Sigmoid colon (tissue), 7 donors: ENCODE measurements around the gene FBXW12. TPM values are rescaled to one million over a fixed set of nuclear protein-coding genes. Genes with fewer than 3 reads are reported as not detected.

ENCODE experiments used
- DNase-seq: peaks from one replicate; pipeline ENCODE4 v3.0.0-alpha.2; 2019
- H3K27ac ChIP-seq, 4 donors: fragments of 200-600 bp; sonication (generic); one replicate each; pipeline ENCODE4 v1.5.1; 2016 to 2019; ENCODE audit warnings: mild to moderate bottlenecking in 1 of 4
- H3K27me3 ChIP-seq, 3 donors: fragments of 200-600 bp; sonication (generic); one replicate each; pipeline ENCODE4 v1.5.1; 2019; ENCODE audit warnings: mild to moderate bottlenecking in 1 of 3
- H3K36me3 ChIP-seq, 4 donors: fragments of 200-600 bp; sonication (generic); one replicate each; pipeline ENCODE4 v1.5.1; 2016 to 2019
- H3K4me1 ChIP-seq, 4 donors: fragments of 200-600 bp; sonication (generic); one replicate each; pipeline ENCODE4 v1.5.1; 2017 to 2019
- H3K4me3 ChIP-seq, 4 donors: fragments of 200-600 bp; sonication (generic); one replicate each; pipeline ENCODE4 v1.5.1; 2017 to 2019; ENCODE audit warnings: mild to moderate bottlenecking in 2 of 4, moderate library complexity in 1 of 4
- H3K9me3 ChIP-seq, 4 donors: fragments of 200-600 bp in 3 of 4; sonication (generic) in 3 of 4; one replicate each; pipeline versions ENCODE4 v1.5.1 to v1.6.1; 2013 to 2019
- EP300 ChIP-seq, 4 donors: sonication (generic); formaldehyde crosslinking; IDR thresholded peaks; one replicate each; pipeline ENCODE4 v1.6.1; 2017; ENCODE audit warnings: antibody characterized with exemption in 4 of 4
- POLR2A ChIP-seq, 2 donors: fragments of 450-650 bp; IDR thresholded peaks; one replicate each; pipeline ENCODE4 v1.6.1; 2016; ENCODE audit warnings: antibody characterized with exemption in 2 of 2, mild to moderate bottlenecking in 2 of 2, moderate library complexity in 2 of 2
- POLR2AphosphoS5 ChIP-seq, 4 donors: sonication (generic); formaldehyde crosslinking; IDR thresholded peaks; one replicate each; pipeline ENCODE4 v1.6.1; 2017; ENCODE audit warnings: antibody characterized with exemption in 4 of 4
- WGBS, 2 donors: extraction: QIAGEN DNeasy Blood & Tissue Kit; methylation state at CpG; one replicate each; pipeline ENCODE4 v1.1.7; 2013; 5-methylcytosine and 5-hydroxymethylcytosine counted together
- intact Hi-C: fragments of 100-400 bp; cut with DNase I; formaldehyde crosslinking; loops from one replicate; pipeline ENCODE4 v1.15.1; 2023
- polyA plus RNA-seq, 3 donors: library from polyadenylated mRNA; stranded (reverse); fragments of 200-250 nt; gene quantifications; one replicate each; pipeline ENCODE4 v1.2.3, GENCODE V29; 2013
- total RNA-seq, 4 donors: library from RNA; depleted of rRNA; stranded (reverse); fragments of >200 nt; gene quantifications; one replicate each; pipeline ENCODE4 v1.1.0, GENCODE V29; 2016
- TF ChIP-seq, protein P1 (sequence below), 4 experiments: fragments of 450-650 bp in 3 of 4; fragments of 200-600 bp in 1 of 4; IDR thresholded peaks; one replicate each; pipeline ENCODE4 v1.5.1; 2016 to 2019; ENCODE audit warnings: antibody characterized with exemption in 4 of 4, mild to moderate bottlenecking in 3 of 4, moderate library complexity in 2 of 4
- donor health status: healthy with polysubstance abuse.
- donor health status: Bipolar disorder and iron deficiency.
- donor health status: healthy.

Gene FBXW12
- total and polyA plus RNA-seq, 7 donors: not detected

DNA sequence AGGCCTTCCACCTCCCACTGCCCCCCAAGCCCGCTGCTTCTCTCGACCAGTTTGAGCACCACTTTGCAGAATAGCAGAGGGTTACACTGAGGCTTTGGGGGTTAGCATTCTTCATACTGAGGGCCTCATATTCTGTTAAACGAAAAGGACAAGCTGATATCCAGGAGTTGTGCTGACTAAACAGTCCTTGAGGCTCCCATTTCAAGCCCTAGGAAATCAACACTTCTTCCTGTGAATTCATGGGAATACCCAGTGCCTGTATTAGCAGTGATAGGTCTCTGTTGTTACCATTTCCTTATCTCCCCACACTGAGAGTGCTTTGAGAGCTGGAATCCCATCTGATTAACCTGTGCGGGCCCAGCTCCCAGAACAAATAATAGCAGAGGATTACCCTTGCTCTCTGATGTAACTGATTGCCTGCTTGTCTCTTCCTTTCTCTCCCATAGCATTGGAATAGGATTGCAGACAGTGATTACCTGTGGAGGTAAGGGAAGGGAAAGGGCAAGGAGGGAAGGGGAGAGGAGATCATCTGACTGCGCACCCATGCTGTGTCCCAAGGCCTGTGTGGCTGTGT, 930 bp downstream of the FBXW12 start:
- intact Hi-C loops: no loop called here
- WGBS, 2 donors: 86 to 89% methylated on average over 5 of the region's 5 CpGs
- Histone ChIP-seq H3K27me3 (no peaks in the 10 kb centered on the region), H3K4me3 (no peak overlapping the region), H3K4me1 (no peaks in the 10 kb centered on the region), H3K36me3 (no peaks in the 10 kb centered on the region), H3K9me3 (no peaks in the 10 kb centered on the region), H3K27ac (no peak overlapping the region)
- DNase-seq: no peak
- TF ChIP-seq POLR2AphosphoS5 (IDR thresholded peaks at IDR 0.05): no peak
- TF ChIP-seq, protein P1, sequence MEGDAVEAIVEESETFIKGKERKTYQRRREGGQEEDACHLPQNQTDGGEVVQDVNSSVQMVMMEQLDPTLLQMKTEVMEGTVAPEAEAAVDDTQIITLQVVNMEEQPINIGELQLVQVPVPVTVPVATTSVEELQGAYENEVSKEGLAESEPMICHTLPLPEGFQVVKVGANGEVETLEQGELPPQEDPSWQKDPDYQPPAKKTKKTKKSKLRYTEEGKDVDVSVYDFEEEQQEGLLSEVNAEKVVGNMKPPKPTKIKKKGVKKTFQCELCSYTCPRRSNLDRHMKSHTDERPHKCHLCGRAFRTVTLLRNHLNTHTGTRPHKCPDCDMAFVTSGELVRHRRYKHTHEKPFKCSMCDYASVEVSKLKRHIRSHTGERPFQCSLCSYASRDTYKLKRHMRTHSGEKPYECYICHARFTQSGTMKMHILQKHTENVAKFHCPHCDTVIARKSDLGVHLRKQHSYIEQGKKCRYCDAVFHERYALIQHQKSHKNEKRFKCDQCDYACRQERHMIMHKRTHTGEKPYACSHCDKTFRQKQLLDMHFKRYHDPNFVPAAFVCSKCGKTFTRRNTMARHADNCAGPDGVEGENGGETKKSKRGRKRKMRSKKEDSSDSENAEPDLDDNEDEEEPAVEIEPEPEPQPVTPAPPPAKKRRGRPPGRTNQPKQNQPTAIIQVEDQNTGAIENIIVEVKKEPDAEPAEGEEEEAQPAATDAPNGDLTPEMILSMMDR (IDR thresholded peaks at IDR 0.05): no peak
- TF ChIP-seq POLR2A (IDR thresholded peaks at IDR 0.05): no peak
- no peak for TF ChIP-seq EP300 (IDR thresholded peaks at IDR 0.05)

DNA sequence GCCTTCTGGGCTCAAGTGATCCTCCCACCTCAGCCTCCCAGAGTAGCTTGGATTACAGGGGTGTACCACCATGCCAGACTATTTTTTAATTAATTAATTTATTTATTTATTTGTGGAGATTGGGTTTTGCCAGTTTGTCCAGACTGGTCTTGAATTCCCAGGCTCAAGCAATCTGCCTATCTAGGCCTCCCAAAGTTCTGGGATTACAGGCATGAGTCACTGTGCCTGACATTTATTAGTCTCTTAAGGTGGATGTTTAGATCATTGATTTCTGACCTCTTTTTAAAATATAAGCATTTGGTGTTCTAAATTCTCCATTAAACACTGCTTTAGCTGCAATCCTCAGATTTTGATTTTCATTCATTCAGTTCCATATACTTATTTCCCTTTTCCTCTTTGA, 15.6 kb downstream of the FBXW12 start:
- Histone ChIP-seq H3K36me3 (no peaks in the 10 kb centered on the region), H3K27ac (no peak overlapping the region), H3K27me3 (no peaks in the 10 kb centered on the region), H3K4me1 (no peaks in the 10 kb centered on the region), H3K9me3 (no peaks in the 10 kb centered on the region), H3K4me3 (no peak overlapping the region)
- TF ChIP-seq POLR2A (IDR thresholded peaks at IDR 0.05) (no peak), EP300 (IDR thresholded peaks at IDR 0.05) (no peak), POLR2AphosphoS5 (IDR thresholded peaks at IDR 0.05) (no peak)
- TF ChIP-seq, protein P1 (IDR thresholded peaks at IDR 0.05): no peak
- intact Hi-C loops: no loop called here
- DNase-seq: no peak

DNA sequence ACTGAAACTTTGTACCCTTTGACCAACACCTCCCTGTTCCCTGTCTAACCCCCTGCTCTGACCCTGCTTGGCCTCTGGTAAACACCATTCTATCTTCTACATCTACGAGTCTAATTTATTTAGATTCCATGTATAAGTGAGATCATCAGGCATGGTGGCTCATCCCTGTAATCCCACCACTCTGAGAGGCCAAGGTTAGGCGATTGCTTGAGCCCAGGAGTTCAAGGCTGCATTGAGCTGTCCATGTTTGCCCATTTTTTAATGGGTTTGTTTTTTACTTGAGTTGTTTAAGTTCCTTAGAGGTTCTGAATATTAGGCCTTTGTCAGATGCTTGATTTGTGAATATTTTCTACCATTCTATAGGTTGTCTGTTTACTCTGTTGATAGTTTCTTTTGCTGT, 16.9 kb downstream of the FBXW12 start:
- no peak for TF ChIP-seq POLR2AphosphoS5 (IDR thresholded peaks at IDR 0.05)
- no peak for TF ChIP-seq POLR2A (IDR thresholded peaks at IDR 0.05)
- WGBS, 2 donors: 73% methylated on average over 2 of the region's 2 CpGs
- Histone ChIP-seq H3K9me3 (no peaks in the 10 kb centered on the region), H3K4me3 (no peak overlapping the region), H3K27me3 (peaks cover 0 to 6% (median 0%) of the 10 kb centered on the region in 3 donors), H3K27ac (no peak overlapping the region), H3K4me1 (no peaks in the 10 kb centered on the region), H3K36me3 (no peaks in the 10 kb centered on the region)
- DNase-seq: no peak
- intact Hi-C loops: no loop called here

DNA sequence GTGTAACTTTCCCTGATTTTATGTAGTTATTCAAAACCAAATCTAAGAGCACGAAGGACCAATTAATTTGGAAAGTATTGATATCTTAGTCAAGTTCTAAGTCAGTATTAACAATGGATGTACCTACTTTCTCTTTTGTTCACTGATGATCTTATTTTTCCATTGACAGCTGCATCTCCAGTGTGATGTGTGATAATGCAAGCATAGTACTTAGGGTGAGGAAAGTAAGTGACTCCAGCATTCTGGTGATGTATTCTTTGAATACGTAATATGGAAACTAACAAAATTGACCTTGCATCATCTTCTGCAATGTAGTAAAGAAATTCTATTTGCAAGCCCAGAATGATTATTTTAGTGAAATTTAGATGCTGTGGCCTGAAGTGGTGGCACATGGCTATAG, 22.4 kb downstream of the FBXW12 start:
- Histone ChIP-seq H3K9me3 (no peaks in the 10 kb centered on the region), H3K27ac (no peak overlapping the region), H3K4me1 (no peaks in the 10 kb centered on the region), H3K36me3 (no peaks in the 10 kb centered on the region), H3K27me3 (peaks cover 0 to 6% (median 0%) of the 10 kb centered on the region in 3 donors), H3K4me3 (no peak overlapping the region)
- intact Hi-C loops: no loop called here
- WGBS, 2 donors: 92% methylated on average over 2 of the region's 2 CpGs
- no peak for TF ChIP-seq POLR2A (IDR thresholded peaks at IDR 0.05)
- DNase-seq: no peak

DNA sequence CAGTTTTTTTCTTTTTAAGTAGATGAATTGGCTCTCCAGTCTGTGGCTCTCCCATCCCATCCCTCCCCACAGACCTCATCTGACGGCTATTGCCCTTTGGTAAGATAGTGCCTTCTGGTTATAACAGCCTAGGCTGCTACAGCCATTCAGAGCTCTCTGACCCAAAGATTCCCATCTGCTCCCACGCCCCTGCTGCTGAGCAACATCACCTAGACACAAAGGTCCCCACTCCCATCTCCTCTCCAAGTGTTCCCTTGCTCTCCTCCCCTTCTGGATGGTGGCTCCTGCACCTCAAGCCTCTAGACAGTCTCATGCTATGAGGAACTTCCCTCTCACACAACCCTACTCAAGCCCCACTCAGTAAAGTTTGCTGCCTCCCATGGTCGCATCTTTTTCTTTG, 23.7 kb downstream of the FBXW12 start:
- TF ChIP-seq EP300 (IDR thresholded peaks at IDR 0.05): no peak
- Histone ChIP-seq H3K9me3 (no peaks in the 10 kb centered on the region), H3K27ac (no peak overlapping the region), H3K36me3 (no peaks in the 10 kb centered on the region), H3K4me1 (no peaks in the 10 kb centered on the region), H3K4me3 (no peak overlapping the region), H3K27me3 (peaks cover 0 to 6% (median 0%) of the 10 kb centered on the region in 3 donors)
- DNase-seq: no peak
- intact Hi-C loops: loop anchor here (5.0 kb wide), 1 partner anchor 118 kb away; no protein-coding TSS in a partner anchor
- 45 to 71% methylated on average over 3 of the region's 3 CpGs for WGBS, 2 donors

DNA sequence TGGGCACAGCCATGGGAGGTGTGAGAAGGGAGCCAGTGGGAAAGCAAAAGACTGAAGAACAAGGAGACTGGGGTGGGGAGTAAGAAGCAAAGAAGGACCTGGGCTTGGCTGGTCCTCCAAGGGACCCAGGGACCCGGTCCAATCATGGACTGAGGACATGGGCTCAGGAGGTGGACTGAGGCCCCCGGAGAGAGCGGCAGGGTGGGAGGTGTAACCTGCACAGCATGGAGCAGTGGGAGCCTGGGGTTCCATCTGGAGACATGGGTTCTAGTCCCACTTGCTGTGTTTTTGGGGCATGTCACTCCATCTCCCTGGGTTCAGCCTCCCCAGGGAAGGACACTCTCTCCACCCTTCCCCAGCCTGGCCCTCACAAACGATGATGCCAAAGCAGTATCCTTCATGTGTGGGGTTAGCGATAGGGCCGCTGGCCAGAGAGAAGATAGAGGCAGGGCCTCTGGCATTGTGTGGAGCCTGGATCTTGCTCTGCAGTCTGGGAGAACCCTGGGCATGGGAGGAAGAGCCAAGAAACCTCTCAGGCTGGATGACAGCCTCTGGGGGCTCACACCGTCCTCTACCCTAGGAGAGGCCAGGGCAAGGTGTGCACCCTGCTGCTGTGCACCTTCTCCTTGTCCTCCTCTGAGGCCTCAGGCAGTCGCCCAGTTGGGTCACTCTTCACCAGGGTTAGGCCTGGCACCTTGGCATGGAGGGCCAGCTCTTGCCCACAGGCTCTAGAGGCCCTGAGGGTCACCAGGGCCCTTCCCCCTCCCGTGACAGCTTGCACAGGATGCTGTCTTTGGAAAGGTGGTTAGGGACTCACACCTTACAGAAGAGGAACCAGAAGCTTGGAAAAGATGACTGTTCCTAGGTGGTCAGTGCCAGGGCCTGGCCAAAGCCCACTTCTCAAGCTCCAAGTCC, 26.0 kb downstream of the FBXW12 start:
- Histone ChIP-seq H3K27me3 (peaks cover 0 to 5% (median 0%) of the 10 kb centered on the region in 3 donors), H3K9me3 (no peaks in the 10 kb centered on the region), H3K4me1 (peaks cover 0 to 21% (median 20%) of the 10 kb centered on the region in 4 donors), H3K4me3 (no peak overlapping the region), H3K36me3 (no peaks in the 10 kb centered on the region), H3K27ac (no peak overlapping the region)
- DNase-seq: no peak
- TF ChIP-seq, protein P1 (IDR thresholded peaks at IDR 0.05): no peak
- TF ChIP-seq POLR2A (IDR thresholded peaks at IDR 0.05) (no peak), POLR2AphosphoS5 (IDR thresholded peaks at IDR 0.05) (no peak), EP300 (IDR thresholded peaks at IDR 0.05) (no peak)
- WGBS, 2 donors: 62 to 82% methylated on average over 9 of the region's 9 CpGs
- intact Hi-C loops: loop anchor here (5.0 kb wide), 1 partner anchor 121 kb away; no protein-coding TSS in a partner anchor
